Gastrocnemius medialis (tissue), 4 donors: Measurements from ENCODE around the gene ARHGEF17. TPM values are rescaled to one million over a fixed set of nuclear protein-coding genes. Genes with fewer than 3 reads are reported as not detected.

Experiments
- ATAC-seq, 2 donors: fragments of 150-250 bp; one replicate each; pipeline ENCODE4 v1.9.1; 2016
- DNase-seq, 2 donors: peaks; one replicate each; pipeline ENCODE4 v3.0.0-alpha.2; 2019
- H3K27ac ChIP-seq, 4 donors: fragments of 200-600 bp; sonication (generic); 1 replicate in 1 of 4; 2 replicates in 3 of 4; pipeline ENCODE4 v1.5.1; 2016 to 2018; ENCODE audit warnings: mild to moderate bottlenecking in 2 of 4, moderate library complexity in 1 of 4
- H3K27me3 ChIP-seq, 3 donors: fragments of 200-600 bp; sonication (generic) in 2 of 3; 1 replicate in 1 of 3; 2 replicates in 2 of 3; pipeline versions ENCODE4 v1.5.1 to v1.6.0; 2016 to 2019; ENCODE audit warnings: mild to moderate bottlenecking in 1 of 3, moderate library complexity in 1 of 3
- H3K36me3 ChIP-seq, 2 donors: fragments of 200-600 bp; sonication (generic) in 1 of 2; one replicate each; pipeline ENCODE4 v1.5.1; 2017 to 2018
- H3K4me1 ChIP-seq, 2 donors: fragments of 200-600 bp; sonication (generic) in 1 of 2; one replicate each; pipeline ENCODE4 v1.5.1; 2016 to 2017; ENCODE audit warnings: mild to moderate bottlenecking in 2 of 2
- H3K4me3 ChIP-seq, 4 donors: fragments of 200-600 bp; sonication (generic) in 3 of 4; 1 replicate in 1 of 4; 2 replicates in 3 of 4; pipeline ENCODE4 v1.5.1; 2016 to 2019; ENCODE audit warnings: mild to moderate bottlenecking in 2 of 4
- H3K9me3 ChIP-seq, 3 donors: fragments of 200-600 bp; sonication (generic) in 2 of 3; 1 replicate in 1 of 3; 2 replicates in 2 of 3; pipeline ENCODE4 v1.5.1; 2016 to 2019
- CTCF ChIP-seq, 5 experiments: fragments of 450-650 bp in 3 of 5; fragments of 200-600 bp in 2 of 5; sonication (generic) in 2 of 5; IDR thresholded peaks in 4 of 5; conservative IDR thresholded peaks in 1 of 5; 1 replicate in 4 of 5; 2 replicates in 1 of 5; pipeline ENCODE4 v1.5.1; 2016 to 2019; ENCODE audit warnings: antibody characterized with exemption in 5 of 5, mild to moderate bottlenecking in 3 of 5, moderate library complexity in 3 of 5
- POLR2A ChIP-seq, 2 donors: fragments of 450-650 bp; IDR thresholded peaks; one replicate each; pipeline ENCODE4 v1.6.1; 2017; ENCODE audit warnings: antibody characterized with exemption in 2 of 2, mild to moderate bottlenecking in 2 of 2, moderate library complexity in 2 of 2
- in situ Hi-C, 4 donors: fragments of 200-750 bp; cut with MboI; loops; one replicate each; pipeline versions ENCODE4 v1.15.0 to v1.8.0; 2017; ENCODE audit warnings: low sequenced_read_pairs in 4 of 4
- intact Hi-C: fragments of 100-400 bp; cut with DNase I; formaldehyde crosslinking; loops from one replicate; pipeline ENCODE4 v1.15.1; 2023; ENCODE audit warnings: low total_unique reads
- total RNA-seq, 4 donors: library from RNA; depleted of rRNA; stranded (reverse); fragments of >200 nt; gene quantifications; one replicate each; pipeline versions ENCODE4 v1.1.0 to v1.2.3, GENCODE V29; 2016

ARHGEF17 gene
- total RNA-seq, 4 donors from 2014 or later: 8.9 to 16.9 (median 13.9) TPM

- Histone ChIP-seq H3K27me3 (no peaks in the 10 kb centered on the region), H3K27ac (peak overlapping the region; percentile 87 to 99 (median 98)), H3K9me3 (no peaks in the 10 kb centered on the region), H3K4me3 (no peak overlapping the region), H3K4me1 (peaks cover 99% of the 10 kb centered on the region in 2 donors), H3K36me3 (no peaks in the 10 kb centered on the region)
- TF ChIP-seq POLR2A (IDR thresholded peaks at IDR 0.05) (no peak), CTCF (IDR thresholded peaks at IDR 0.05 in 4 of 5, conservative IDR thresholded peaks at IDR 0.05 in 1 of 5) (no peak)
- ATAC-seq (no peak), DNase-seq (no peak)
- intact Hi-C loops (loop anchor here (10.0 kb wide), 1 partner anchor 631 kb away; no protein-coding TSS in a partner anchor), in situ Hi-C loops (no loop called here)
Measured at GRCh38 chr11:73384125-73384441, 76.0 kb downstream of the ARHGEF17 start.

DNA sequence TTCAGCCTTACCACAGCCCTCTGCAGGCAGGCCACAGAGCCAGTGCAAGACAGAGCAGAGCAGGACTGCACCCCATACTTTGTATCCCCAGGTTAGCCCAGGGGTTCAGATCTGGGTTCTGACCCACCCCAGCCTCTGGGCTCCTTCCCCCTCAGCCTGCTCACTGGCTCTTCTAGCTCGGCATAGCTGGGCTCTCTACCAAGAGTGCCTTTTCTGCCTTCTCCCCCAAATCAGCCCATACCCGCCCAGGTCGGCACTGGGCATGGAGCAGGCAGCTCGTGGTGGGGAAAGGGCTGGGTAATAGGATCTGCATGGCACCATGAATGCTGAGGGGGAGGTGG lies 76.4 kb downstream of the ARHGEF17 start:
- intact Hi-C loops (loop anchor here (10.0 kb wide), 1 partner anchor 630 kb away; no protein-coding TSS in a partner anchor), in situ Hi-C loops (no loop called here)
- H3K4me3 ChIP-seq: no peak overlapping the region
- H3K27ac ChIP-seq: peak overlapping the region; percentile 87 to 99 (median 98)
- no peak for TF ChIP-seq CTCF (IDR thresholded peaks at IDR 0.05 in 4 of 5, conservative IDR thresholded peaks at IDR 0.05 in 1 of 5)
- TF ChIP-seq POLR2A (IDR thresholded peaks at IDR 0.05): no peak
- H3K4me1 ChIP-seq: peaks cover 99 to 100% of the 10 kb centered on the region in 2 donors
- H3K36me3 ChIP-seq: no peaks in the 10 kb centered on the region
- DNase-seq (no peak), ATAC-seq (no peak)
- H3K27me3 ChIP-seq: no peaks in the 10 kb centered on the region
- H3K9me3 ChIP-seq: no peaks in the 10 kb centered on the region

GRCh38 chr11:73384872-73385689 lies 77.0 kb downstream of the ARHGEF17 start:
- H3K4me1 ChIP-seq: peaks cover 99% of the 10 kb centered on the region in 2 donors
- no peak for ATAC-seq
- intact Hi-C loops: loop anchor here (10.0 kb wide), 1 partner anchor 630 kb away; no protein-coding TSS in a partner anchor

DNA sequence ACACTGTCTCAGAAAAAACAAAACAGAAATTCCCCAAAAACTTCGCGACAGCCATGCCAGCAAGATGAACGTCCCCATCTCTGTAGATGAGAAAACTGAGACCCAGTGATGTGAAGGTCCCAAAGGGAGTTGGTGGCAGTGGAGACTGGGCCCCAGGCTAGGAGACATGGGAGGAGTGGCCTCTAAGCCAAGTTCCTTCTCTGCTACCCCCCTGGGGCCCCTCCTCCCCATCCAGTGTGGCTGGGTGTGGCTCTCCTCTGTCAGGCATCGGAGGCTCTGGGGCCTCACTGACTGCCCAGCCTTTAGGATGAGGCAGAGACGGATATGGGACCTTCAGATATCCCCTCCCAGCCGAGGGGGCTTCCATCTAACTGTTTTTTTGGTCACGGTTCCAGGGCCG lies 77.9 kb downstream of the ARHGEF17 start:
- DNase-seq: peak in 1 of 2 donors; percentile 44
- intact Hi-C loops: loop anchor here (10.0 kb wide), 1 partner anchor 629 kb away; no protein-coding TSS in a partner anchor
- Histone ChIP-seq H3K9me3 (no peaks in the 10 kb centered on the region), H3K27me3 (no peaks in the 10 kb centered on the region), H3K4me1 (peaks cover 90 to 99% of the 10 kb centered on the region in 2 donors), H3K27ac (peak overlapping the region; percentile 87 to 99 (median 98)), H3K4me3 (no peak overlapping the region), H3K36me3 (no peaks in the 10 kb centered on the region)
- in situ Hi-C loops: no loop called here
- no peak for TF ChIP-seq CTCF (IDR thresholded peaks at IDR 0.05 in 4 of 5, conservative IDR thresholded peaks at IDR 0.05 in 1 of 5)
- no peak for TF ChIP-seq POLR2A (IDR thresholded peaks at IDR 0.05)
- ATAC-seq: no peak

More at GRCh38 chr11:73384872-73385689, 77.0 kb downstream of the ARHGEF17 start:
- Histone ChIP-seq H3K36me3 (no peaks in the 10 kb centered on the region), H3K27me3 (no peaks in the 10 kb centered on the region), H3K4me3 (no peak overlapping the region), H3K9me3 (no peaks in the 10 kb centered on the region), H3K27ac (peak overlapping the region; percentile 87 to 99 (median 98))
- TF ChIP-seq POLR2A (IDR thresholded peaks at IDR 0.05) (no peak), CTCF (IDR thresholded peaks at IDR 0.05 in 4 of 5, conservative IDR thresholded peaks at IDR 0.05 in 1 of 5) (no peak)
- DNase-seq: peak in 1 of 2 donors; percentile 50
- in situ Hi-C loops: no loop called here
